GM15510 (cell line): Measurements from ENCODE around the gene GRAMD1C.

ENCODE experiments used
- POLR2A ChIP-seq: IDR thresholded peaks from 3 replicates; pipeline ENCODE4 v1.6.1; 2011; ENCODE audit warnings: borderline replicate concordance; ENCODE audit not compliant: insufficient read length; ENCODE audit errors: extremely low read depth

GRAMD1C gene

DNA sequence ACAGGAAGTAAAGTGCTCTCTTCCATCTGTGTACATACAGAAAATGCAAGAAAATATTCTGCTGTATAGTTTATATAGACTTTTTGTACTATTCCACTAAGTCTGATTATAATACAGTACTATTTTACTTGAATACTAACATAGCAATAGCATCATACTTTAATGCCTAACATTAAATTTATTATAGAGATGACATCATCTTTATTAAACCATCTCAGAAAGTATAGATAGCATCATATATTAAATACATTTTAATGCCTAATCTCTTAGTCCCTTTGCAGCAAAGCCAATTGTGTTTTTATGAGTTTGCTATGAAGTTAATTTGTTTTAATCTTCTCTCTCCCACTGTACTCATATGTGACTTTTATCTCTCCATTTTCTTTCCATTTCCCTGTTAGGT is 69.5 kb downstream of the GRAMD1C start:
- TF ChIP-seq POLR2A, result no peak

DNA sequence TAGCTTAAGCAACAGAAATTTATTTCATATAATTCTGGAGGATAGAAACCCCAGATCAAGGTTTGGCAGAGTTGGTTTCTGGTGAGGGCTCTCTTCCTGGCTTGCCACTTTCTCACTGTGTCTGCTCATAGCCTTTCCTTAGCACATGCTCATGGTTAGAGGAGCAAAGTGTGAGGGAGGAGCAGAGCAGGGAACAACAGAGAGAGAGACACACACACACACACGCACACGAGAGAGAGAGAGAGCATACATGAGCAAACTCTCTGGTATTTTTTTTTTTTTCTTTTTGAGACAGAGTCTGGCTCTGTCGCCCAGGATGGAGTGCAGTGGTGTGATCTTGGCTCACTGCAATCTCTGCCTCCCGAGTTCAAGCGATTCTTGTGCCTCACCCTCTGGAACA is 72.4 kb downstream of the GRAMD1C start:
- no peak for TF ChIP-seq POLR2A

DNA sequence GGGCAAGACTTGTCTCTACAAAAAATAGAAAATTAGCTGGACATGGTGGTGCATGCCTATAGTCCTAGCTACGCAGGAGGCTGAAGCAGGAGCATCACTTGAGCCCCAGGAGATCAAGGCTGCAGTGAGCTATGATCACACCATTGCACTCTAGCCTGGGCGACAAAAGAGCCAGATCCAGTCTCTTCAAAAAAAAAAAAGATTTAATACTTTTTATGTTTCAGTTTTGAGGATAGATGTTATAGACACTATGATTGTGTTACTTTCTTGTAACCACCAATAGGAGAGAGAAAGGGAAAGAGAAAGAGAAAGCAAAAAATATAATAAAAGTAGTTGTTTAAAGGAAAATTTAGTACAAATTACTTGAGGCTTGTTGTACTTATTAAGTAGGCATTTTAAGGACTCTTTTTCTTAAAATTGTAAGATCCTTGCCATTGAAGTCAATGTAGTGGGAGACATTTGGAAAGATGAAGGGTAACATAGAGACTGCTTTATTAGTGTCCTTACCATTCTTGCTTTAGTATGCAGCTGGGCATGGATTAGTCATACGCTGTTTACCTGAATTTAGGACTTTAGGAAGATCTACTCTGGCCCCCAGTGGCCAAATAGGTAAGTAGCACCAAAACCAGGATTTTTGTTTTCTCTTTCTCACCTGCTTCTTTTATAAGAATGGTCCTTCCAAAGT is 74.1 kb downstream of the GRAMD1C start:
- TF ChIP-seq POLR2A, result no peak

DNA sequence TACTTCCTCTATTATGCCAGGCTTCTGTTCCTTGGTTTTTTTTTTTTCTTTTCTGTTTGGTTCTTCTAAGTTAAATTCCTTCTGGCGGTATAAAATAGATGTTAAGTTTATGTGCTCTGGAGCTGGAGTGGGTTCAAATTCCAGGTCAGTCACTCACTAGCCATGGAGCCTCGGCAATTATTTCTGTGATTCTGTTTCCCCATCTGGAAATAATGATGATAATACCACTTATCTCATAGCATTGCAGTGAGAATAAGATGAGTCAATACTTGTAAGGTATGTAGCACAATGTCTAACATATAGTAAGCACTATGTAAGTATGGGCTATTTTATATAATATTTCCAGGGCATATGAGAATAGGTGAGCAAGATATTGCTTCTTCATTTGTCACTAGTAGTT is 76.1 kb downstream of the GRAMD1C start:
- TF ChIP-seq POLR2A, result no peak

DNA sequence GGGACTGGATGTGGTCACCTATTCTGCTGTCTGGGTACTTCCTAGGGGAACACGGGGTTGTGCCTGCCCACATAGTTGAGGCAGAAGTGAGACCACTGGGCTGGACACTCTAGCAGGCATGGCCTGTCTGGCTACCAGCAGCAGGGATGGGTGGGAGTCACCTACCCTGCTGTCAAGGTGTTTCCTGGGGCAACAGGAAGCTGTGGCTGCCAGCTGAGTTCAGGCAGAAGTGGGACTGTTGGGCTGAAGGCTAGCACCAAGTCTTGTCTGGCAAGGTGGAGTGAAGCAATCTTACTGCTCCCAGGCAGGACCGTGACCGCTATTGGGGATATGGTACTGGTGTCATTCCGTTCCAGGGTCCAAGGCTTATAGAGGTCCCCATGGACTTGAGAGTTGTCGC is 89.0 kb downstream of the GRAMD1C start:
- TF ChIP-seq POLR2A, result no peak

DNA sequence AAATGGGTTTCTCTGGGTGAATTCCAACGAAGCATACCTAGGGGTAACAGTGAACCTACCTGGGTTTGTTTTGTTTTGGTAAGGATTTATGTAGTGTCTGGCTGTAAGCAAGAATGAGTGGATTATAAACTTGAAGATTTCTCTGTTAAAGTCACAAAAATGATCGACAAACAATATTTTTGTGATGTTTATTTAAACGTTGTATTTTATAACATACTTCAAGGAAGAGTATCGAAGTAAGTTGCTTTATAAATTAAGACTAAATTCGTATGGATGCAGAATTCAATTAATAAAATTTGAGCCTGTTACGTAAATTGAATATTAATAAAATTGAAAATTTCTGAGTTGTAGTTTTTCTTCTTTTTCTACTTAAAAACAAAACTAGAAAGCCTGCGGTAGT is 108.2 kb downstream of the GRAMD1C start:
- TF ChIP-seq POLR2A, result no peak

DNA sequence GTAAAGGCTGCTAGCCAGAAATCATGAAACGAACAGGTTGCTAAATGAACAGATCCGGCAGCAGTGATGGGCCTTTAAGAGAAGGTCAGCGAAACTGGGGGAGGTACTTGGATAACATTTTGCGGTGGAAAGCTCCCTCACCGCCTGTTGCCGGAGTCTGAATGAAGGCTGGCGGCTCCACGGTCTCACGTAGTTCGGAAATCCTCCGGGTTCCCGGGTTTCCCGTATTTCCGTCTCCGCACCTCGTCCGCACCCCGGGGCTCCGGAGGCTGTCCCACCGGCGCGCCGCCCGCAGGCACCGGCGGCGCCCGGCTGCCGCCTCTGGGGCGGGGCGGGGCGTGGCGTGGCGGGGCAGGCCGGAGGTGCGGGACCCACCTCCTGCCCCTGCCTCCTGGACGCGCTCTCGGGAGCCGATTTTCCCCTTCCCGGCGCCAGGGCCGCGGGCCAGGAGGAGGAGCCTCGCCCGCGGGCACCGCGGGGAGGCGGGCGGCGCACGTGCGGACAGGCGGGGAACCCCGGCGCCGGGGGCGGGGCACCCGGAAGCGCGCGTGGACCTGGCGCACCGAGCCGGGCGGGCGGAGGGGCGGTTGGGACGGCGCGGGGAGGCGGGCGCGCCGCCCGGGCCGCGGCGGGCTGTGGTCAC is 108.9 kb downstream of the GRAMD1C start, which contains the start of gene ZDHHC23:
Gene ZDHHC23 (plus strand): TSS at position 642 of the 643 bp plus-strand sequence. CDS start 790 bp downstream, outside the sequence.
- TF ChIP-seq POLR2A, result peak; percentile 17

DNA sequence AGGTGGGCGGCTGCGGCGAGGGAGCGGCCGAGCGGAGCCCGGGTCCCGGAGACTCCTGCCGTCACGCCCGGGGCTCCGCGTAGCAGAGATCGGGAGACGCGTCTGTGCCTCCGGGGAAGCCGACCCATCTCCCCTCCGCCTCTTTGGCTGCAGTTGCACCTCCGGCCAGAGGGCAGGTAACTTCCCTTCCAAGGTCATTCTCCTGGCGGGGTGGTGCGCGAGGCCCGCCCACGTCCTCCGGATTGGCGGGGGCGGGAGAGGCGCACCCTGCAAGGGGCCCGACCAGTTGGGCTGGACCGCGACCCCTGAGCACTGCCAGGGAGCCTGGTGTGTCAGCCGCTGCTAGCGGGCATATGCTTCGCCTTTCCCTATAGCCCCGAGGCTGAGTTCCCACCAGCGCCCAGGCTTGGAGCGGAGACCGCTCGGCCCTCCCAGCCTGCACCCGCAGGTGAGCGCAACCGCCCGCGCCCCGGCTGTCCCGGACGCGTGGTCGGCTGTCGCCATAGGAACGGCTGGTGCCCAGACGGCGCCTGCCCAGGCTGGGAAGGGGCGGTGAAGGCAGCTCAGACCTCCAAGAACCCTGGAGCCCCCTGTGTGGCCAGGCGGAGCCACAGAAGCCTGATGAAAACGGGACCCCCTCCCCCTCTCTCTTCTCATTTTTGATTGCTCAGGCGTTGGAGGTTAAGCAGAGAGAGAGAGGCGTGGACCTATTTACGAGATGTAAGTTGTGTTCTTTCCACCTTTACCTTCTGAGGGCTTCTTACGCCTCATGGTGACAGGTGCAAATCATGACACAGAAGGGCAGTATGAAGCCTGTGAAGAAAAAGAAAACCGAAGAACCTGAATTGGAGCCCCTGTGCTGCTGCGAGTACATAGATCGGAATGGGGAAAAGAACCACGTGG is 109.7 kb downstream of the GRAMD1C start:
- TF ChIP-seq POLR2A, result peak; percentile 12

DNA sequence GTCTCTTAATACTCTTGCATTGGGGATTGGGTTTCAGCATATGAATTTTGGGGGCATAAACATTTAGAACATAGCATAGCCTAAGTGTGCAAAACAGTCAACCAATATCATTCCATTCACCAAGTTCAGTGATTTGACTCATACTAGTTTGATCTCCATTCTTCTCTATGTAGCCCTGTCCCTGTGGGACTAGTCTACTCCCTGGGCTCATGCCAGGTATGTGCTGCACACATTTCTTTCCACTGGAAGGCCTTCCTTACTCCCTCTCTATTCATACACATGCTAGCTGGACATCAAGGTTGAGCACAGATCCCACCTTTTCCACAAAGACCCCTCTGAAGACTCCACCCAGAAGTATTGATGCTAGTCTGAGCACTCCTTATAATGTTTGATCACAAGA is 114.3 kb downstream of the GRAMD1C start:
- no peak for TF ChIP-seq POLR2A

DNA sequence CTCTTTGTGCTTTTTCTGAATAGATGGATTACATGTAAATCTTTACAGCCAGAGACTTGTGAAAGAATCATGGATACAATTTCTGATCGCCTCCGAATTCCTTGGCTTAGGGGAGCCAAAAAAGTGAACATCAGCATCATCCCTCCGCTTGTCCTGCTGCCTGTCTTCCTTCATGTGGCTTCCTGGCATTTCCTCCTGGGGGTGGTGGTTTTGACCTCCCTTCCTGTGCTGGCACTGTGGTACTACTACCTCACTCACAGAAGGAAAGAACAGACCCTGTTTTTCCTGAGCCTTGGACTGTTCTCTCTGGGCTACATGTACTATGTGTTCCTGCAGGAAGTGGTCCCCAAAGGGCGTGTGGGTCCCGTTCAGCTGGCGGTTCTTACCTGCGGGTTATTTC is 115.1 kb downstream of the GRAMD1C start:
- TF ChIP-seq POLR2A, result no peak

DNA sequence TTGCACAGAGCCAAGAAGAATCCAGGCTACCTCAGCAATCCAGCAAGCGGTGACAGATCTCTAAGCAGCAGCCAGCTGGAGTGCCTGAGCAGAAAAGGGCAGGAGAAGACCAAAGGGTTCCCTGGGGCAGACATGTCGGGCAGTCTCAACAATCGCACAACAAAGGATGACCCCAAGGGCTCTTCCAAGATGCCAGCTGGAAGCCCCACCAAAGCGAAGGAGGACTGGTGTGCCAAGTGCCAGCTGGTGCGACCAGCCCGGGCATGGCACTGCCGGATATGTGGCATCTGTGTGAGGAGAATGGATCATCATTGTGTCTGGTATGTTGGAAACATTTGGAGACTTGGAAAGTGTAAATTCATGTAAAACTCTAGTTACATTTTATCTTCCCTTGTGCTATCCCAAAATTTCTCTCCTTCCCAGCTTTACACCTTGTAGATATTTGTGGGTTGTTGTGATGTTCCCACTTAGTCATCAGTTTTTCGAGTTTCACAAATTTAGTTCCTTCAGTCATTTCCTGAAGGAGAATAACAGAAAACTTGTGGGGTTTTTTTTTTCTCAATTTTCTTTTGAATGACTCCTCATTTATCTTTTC is 115.6 kb downstream of the GRAMD1C start:
- TF ChIP-seq POLR2A, result no peak

DNA sequence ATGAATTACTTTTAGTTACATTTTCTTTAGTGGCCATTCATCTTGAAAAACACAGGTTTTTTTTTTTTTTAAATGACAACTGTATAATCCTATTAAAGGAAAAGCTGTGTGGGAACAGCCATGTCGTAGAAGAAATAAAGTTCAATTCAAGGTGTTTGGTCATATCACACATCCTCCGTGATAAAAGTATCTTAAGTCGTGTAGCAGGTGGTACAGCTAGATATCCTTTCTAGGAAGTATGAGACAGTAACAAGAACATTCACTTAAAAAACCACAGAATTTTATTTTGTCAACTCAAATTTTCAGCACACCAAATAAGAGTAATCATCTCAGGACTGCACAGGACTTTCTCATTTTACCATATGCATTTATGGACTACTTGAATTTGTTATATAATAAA is 125.3 kb downstream of the GRAMD1C start:
- no peak for TF ChIP-seq POLR2A

DNA sequence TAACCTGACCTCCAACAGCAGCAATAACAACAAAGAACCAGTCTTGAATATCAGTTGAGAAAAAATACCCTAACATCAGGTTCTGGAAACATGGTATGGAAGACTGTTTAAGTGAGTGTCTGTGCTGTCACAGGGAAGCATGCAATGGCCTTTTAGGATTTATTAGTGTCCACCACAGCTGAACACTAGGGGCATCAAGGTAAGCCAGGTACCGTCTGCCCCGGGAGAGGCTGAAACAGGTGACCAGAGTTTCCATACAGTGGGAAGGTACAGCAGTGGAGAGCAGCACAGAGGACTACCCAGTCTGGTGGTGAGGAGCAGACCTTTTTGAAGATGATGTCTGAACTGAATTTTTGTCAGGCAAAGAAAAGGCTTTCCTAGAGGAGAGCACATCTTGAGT is 127.6 kb downstream of the GRAMD1C start:
- no peak for TF ChIP-seq POLR2A

DNA sequence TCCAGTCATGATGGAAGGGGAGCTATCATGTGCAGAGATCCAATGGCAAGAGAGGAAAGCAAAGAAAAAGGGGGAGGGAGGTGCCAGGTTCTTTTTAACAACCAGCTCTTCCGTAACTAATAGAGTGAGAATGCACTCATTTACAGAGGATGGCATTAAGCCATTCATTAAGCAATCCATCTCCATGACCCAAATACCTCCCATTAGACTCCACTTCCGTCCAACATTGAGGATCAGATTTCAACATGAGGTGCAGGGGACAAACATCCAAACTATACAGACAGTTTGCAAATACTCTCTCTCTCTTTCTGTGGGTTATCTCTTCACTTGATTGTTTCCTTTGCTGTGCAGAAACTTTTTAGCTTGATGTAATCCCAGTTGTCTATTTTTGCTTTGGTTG is 130.4 kb downstream of the GRAMD1C start:
- TF ChIP-seq POLR2A, result no peak

DNA sequence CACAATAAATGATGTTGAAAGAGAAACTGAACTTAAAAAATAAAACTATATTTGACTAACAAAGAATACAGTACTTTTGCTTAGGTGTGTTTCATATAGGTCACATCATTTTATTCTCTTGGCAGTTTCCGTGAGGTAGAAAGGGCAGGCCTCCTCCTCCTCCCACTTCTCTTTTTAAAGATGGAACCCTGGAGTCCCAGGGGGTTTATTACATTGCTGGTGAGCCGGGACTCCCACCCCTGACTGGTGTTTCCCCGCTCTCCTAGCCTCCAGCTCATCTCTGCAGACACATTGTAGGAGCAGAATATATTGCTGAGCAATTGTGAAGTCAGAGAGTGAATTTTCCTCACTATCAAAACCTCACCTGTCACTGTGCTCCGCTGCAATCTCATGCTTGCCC is 139.2 kb downstream of the GRAMD1C start:
- TF ChIP-seq POLR2A, result no peak

DNA sequence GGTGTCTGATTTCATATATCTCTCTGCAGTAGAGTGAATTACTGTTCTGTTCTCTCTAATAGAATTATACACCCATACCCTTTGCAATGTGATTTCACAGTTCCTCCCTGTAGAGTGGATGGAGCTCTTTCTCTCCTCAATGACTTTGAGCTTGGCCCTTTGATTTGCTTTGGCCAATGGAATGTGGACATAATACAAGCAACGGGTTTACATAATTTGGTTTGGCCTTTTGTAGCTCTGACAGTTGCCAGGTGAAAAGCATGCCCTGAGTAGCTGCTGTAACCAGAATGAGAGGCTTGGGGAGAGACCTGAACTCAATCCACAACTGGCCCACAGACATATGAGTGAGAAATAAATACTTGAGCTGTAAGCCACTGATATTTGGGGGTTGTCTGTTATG is 141.3 kb downstream of the GRAMD1C start:
- no peak for TF ChIP-seq POLR2A

DNA sequence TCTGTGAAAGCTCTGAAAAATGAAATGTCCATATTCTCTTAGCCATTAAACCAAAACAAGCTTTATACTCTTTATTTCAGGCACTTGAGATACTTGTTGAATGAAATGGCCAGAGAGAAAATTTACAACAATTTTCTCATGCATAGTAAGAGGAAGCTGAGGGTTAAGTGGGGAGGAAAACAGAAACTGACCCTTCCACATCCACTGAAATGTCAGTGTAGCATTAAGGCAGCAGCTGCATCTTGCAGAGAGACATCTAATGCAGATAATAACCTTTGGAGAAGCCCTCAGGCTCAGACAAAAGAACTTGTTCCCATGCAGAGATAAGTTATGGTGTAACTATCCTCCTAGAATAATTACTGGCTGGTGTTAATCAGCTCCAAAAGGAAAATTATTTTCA is 143.2 kb downstream of the GRAMD1C start:
- no peak for TF ChIP-seq POLR2A
